OCI-LY1 (cell line): ENCODE results near the gene BLVRA.

Source experiments
- EZH2 ChIP-seq: fragments of 200-600 bp; sonication (generic), shearing (Covaris generic); IDR thresholded peaks from 2 replicates; pipeline ENCODE4 v1.8.0; 2017; ENCODE audit warnings: borderline replicate concordance, mixed run types, mild to moderate bottlenecking, antibody characterized with exemption, low read length, moderate library complexity, mixed read lengths
- TF ChIP-seq, protein P1 (sequence below): fragments of 200-600 bp; sonication (generic), shearing (Covaris generic); IDR thresholded peaks from 2 replicates; pipeline ENCODE4 v1.5.1; 2017; ENCODE audit warnings: mild to moderate bottlenecking, antibody characterized with exemption, low read length, moderate library complexity, mixed read lengths

DNA sequence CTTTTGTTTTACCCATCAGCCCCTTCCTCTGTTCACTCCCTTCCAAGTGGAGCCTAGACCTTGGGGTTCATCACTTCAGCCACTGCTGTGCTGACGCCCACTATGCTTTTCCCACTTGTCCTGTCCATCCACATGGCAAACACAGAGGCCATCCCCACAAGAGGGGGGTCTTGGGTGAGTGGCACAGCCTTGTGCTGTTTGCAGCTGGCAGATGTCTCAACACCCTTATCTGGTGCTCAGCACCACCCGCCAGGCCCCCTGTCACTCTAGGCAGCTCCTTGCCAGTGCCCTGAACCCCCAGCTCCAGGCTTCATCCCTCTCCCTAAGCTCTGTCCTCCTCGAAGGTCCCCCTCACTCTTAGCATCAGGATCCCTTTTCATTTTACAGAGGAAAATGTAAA lies 13.1 kb downstream of the BLVRA start:
- TF ChIP-seq, protein P1, sequence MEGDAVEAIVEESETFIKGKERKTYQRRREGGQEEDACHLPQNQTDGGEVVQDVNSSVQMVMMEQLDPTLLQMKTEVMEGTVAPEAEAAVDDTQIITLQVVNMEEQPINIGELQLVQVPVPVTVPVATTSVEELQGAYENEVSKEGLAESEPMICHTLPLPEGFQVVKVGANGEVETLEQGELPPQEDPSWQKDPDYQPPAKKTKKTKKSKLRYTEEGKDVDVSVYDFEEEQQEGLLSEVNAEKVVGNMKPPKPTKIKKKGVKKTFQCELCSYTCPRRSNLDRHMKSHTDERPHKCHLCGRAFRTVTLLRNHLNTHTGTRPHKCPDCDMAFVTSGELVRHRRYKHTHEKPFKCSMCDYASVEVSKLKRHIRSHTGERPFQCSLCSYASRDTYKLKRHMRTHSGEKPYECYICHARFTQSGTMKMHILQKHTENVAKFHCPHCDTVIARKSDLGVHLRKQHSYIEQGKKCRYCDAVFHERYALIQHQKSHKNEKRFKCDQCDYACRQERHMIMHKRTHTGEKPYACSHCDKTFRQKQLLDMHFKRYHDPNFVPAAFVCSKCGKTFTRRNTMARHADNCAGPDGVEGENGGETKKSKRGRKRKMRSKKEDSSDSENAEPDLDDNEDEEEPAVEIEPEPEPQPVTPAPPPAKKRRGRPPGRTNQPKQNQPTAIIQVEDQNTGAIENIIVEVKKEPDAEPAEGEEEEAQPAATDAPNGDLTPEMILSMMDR: no peak
- TF ChIP-seq EZH2: no peak
